ENCODE results near the gene IFITM1.
"Not testable (repeated sequence)": the region's sequence is repeated elsewhere in the genome, so short reads cannot be mapped to it uniquely, and the experiment has no call there.

Gene IFITM1

DNA sequence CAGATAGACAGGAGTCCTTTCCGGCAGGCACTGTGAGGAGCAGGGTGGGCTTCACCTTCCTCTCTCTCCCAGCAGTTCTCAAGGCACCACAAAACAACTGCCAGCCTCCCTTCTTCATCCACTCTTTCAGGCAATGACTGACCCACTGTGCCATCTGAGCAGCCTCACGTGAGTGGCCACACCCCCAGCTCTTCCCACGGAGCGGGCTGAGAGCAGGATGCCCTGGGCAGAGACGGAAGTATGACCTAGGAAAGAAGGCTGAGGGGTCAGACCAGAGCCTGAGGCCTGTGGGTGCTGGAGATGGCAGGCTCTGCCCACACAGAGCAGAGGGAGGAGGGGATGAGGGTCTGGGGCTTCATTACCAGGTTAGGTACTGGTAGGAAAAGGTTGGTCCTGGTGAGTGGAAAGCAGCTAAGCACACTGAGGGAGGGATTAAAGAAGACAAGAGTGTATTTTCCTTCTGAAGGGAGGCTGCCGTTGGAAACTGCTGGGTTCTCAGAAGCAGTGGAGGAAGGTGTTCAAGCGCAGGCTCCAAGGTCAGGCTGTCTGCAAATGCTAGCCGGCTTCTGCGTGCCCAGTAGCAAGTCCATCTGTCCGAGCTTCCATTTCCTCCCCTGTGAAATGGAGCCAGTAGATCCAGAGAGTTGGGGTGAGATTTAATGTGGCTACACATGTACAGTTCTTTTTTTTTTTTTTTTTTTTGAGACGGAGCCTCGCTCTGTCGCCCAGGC is 31.0 kb upstream of the IFITM1 start:
- DNase-seq (ENCODE audit: low read depth) = no peak

DNA sequence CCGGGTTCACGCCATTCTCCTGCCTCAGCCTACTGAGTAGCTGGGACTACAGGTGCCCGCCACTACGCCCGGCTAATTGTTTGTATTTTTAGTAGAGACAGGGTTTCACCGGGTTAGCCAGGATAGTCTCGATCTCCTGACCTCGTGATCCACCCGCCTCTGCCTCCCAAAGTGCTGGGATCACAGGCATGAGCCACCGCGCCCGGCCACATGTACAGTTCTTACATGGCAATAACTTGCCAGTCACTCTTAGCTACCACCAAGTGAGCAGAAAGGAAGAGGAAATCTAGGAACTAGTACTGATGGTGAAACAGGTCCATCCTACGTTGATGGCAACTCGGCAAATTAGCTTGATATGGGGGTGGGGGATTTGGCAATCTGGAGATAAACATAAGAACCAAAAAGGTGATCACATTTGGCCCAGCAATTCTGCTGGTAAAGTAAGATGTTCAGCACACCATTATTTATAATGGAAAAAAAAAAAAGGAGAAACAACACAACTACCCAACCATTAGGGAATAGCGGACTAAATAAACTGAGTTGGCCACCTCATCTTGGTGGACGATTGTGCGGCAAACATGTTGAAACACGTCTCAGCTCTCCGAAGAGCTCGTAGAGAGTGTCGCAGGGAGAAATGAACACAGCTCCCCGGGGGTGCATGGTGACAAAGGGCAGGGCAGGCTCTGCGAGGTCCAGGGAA is 30.3 kb upstream of the IFITM1 start:
- DNase-seq (ENCODE audit: low read depth) = no peak

DNA sequence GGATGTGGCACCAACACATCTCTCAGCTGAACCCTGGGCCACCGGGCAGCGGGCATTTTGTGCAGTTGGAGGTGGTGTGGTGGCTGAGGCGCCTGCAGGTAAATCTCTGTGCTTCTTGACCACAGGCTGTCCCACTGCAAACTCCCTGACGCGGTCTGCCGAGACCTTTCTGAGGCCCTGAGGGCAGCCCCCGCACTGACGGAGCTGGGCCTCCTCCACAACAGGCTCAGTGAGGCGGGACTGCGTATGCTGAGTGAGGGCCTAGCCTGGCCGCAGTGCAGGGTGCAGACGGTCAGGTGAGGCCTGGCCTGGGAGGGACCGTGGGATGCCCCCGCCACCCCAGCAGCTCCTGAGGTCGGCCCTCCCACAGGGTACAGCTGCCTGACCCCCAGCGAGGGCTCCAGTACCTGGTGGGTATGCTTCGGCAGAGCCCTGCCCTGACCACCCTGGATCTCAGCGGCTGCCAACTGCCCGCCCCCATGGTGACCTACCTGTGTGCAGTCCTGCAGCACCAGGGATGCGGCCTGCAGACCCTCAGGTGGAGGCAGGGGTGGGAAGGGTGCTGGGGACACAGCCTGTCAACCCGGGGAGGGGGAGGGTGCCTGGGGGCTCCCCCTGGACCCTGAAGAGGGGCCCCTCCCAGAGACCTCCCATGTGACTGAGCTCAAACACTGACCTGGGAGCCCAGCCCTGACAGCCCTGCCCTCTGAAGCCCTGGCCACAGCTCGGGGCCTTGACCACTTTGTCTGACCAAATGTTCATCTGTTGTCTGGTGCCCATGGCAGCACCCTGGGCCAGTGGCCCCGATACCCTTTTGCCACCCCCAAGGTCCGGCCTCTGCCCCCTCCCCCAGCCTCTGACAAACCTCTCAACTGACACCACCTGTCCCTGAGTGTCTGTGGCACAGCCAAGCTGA is 29.5 kb upstream of the IFITM1 start:
- no peak for DNase-seq (ENCODE audit: low read depth)

DNA sequence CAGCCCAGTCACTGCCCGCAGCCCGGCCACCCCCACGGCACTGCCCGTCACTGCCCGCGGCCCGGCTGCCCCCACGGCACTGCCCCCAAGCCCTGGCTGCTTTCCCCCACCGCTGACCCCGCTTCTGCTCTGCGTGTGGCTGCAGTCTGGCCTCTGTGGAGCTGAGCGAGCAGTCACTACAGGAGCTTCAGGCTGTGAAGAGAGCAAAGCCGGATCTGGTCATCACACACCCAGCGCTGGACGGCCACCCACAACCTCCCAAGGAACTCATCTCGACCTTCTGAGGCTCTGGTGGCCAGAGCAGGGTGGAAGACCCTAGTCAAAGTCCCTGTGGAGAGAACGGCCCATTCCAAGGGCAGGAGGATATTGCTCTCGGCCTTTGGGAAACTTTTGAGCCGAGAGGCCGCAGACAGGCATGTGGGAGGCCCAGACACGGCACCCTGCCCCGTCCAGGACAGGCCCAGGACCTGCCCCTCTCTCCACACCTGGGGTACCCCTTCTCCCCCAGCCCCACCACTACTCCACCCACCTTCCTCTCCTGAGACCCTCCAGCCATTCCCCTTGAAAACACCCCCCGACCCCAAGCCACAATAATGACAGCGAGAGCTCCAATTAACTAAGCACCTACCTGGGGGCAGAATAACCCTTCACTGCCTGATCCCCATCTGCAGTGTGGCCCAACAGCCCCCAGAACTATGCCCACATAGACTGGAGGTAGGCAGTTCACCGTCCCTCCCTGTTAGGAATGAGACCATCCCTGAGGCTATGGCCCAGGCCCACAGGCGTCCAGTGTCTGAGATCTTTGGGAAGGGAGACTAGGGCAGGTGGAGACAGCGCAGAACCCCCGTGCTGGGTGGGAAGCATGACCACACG is 28.6 kb upstream of the IFITM1 start:
- no peak for DNase-seq (ENCODE audit: low read depth)

DNA sequence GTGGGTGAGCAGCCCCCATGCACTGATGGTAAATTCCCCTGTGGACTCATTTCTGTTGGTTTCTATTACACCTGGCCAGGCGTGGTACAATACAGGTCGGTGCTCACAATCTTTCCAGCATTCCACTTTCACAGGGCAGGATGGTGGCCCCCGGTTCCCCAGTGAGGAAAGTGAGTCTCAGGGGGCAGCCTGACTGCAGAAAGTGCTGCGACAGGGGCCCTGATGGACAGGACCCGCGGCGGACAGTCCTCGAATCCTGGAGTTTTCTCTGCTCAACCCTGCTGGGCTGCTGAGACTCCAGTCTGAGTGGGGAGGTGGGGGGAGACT is 28.0 kb upstream of the IFITM1 start:
- DNase-seq (ENCODE audit: low read depth) = no peak

DNA sequence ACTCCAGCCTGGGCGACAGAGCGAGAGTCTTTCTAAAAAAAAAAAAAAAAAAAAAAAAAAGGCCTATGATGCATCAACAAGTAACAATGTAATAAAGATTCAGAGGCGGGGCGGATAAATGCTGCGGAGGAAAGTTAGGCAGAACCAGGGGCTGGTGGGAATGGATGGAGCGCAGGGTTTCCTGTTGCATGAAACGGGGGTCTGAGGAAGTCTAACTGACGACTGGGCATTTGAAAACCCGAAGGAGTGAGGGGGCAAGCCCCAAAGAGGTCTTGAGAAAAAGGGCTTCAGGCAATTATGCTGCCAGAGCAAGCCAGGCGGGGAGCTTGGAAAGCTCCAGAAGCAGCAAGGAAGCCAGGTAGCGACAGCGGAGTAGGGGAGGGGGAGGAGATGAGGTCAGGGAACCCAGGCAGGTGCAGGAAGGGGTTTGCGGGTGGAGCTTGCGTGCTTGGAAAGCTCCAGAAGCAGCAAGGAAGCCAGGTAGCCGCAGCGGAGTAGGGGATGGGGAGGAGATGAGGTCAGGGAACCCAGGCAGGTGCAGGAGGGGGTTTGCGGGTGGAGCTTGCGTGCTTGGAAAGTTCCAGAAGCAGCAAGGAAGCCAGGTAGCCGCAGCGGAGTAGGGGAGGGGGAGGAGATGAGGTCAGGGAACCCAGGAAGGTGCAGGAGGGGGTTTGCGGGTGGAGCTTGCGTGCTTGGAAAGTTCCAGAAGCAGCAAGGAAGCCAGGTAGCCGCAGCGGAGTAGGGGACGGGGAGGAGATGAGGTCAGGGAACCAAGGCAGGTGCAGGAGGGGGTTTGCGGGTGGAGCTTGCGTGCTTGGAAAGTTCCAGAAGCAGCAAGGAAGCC is 26.6 kb upstream of the IFITM1 start:
- not testable (repeated sequence) for DNase-seq (ENCODE audit: low read depth)

DNA sequence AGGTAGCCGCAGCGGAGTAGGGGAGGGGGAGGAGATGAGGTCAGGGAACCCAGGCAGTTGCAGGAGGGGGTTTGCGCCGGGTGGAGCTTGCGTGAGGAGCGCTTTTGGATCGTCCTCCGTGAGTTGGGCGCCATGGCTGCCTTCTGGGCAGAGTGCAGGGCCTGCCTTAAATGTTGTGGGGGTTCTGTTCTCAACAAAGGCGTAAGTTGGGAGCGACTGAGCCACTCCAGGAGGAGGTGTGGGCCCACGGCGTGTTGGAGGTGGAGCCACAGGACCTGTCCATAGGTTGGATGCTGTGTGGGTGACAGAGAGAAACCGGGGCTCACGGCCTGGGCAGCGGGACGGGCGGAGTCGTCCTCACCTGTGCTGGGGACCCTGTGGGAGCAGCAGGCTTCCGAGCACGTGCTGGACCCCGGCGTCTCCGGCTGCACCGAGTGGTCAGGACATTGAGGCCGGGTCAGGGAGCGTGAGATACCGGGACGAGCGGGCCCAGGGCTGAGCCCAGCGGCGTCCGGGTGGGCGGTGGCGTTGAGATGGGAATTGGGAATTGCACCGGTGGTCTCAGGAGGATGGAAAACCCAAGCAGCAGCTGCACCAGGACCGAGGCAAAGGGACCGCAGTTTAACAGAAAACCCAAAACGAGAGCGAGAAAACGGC is 25.9 kb upstream of the IFITM1 start:
- DNase-seq (ENCODE audit: low read depth) = no peak

DNA sequence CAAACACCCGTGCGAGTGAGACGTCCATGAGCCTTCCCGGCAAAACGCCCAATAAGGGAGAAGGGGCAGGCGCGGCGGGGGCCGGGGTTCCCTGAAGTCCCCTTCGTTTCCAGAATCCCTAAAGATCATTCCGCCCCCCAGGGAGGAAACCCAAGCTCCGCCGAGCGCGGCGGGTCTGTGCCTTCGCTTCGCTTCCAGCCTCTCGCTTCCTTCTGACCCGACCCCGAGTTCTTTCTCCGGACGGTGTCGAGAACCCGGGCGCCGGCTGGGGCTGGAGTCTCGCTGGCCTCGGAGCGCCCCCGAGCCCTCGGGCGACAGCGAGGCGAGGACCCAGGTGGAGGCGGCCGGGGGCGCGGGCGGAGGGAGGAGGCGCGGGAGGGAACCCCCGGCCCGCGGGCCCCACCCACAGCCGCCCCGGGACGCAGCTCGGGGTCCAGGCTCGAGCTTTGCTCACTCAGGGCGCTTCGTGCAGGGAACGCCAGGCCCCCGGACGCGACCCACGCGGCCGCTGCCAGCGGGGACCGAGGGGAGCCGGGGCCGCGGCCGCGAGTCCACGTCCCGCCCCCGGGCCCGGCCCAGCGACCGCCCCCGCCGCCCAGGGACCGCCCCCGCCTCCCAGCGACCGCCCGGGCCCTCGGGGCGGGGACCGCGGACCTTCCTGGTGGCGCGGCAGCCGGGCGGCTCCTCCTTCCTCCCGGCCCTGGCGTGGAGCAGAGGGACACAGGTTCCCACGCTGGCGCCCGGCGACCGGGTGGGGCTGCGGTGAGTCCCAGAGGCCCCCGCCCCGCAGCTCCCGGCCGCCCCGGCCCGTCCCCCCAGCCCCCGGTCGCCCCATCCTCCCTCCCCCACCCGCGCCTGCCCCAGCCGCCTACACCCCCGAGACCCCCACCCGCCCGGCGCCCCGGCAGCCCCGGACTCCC is 25.1 kb upstream of the IFITM1 start, which contains the start of gene PGGHG:
TSS of gene PGGHG (plus strand) at position 649 of the 920 bp plus-strand sequence. CDS start 691 bp downstream, outside the sequence.
- no peak for DNase-seq (ENCODE audit: low read depth)

DNA sequence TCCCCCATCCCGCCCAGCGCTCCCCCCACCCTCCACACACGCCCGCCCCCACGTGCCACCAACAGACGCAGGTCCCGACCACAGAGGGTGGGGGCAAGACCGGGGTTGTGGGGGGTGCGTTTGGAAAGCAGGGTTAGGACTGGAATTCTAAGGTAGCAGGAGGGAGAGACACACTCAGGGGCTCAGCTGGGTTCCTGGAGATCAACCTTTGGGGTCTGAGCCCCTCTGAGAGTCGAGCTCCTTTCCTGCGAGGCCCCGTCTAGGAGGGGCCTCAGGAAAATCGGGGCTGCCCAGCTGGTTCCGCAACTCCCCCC is 24.5 kb upstream of the IFITM1 start:
- DNase-seq (ENCODE audit: low read depth) = no peak

DNA sequence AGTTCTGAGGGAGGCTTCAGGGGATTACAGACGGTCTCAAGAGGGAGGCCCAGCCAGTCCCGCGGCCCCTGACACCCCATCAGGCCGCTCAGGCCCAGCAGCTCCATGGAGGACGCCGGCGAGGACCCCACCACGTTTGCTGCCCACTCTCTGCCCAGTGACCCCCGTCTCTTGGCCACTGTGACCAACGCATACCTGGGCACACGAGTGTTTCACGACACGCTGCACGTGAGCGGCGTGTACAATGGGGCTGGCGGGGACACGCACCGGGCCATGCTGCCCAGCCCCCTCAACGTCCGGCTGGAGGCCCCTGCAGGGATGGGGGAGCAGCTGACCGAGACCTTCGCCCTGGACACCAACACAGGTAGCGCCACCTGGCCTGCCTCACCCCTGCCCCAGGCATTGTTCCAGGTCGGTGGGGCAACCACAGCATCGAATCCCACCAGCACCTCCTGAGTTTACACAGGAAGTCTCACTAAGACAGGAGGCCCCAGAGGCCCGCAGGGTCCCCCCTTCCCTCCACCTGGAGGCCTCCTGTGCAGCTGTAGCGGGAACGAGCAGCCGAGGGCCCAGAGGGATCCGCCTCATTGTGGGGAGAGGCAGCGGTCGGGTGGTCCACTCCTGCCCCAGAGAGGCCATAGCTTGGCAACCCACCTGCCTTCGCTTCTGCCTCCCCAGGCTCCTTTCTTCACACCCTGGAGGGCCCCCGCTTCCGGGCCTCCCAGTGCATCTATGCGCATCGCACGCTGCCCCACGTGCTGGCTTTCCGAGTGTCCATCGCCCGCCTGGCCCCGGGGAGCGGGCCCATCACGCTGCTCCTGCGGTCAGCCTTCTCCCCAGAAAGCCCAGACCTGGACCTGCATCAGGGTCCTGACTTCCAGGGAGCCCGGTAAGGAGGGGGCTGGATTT is 23.9 kb upstream of the IFITM1 start:
- no peak for DNase-seq (ENCODE audit: low read depth)

DNA sequence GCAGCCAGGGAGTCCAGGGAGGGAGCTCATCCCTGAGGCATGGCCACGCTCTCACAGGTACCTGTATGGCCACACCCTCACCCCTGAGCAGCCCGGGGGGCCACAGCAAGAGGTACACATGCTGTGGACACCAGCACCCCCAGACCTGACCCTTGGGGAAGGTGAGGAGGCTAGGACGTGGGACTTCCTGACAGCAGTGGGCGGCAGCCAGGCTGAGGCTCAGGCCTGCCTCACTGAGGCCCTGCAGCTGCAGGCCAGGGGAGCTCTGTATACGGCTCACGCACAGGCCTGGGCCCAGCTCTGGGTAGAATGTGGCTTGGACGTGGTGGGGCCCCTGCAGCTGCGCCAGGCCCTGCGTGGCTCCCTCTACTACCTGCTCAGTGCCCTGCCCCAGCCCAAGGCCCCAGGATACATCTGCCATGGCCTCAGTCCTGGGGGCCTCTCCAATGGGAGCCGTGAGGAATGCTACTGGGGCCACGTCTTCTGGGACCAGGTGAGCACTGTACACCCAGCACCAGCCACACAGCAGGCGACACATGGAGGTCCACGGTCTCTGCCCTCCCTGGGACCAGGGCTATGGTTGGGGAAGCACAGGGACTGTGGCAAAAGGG is 23.1 kb upstream of the IFITM1 start:
- DNase-seq (ENCODE audit: low read depth) = no peak

DNA sequence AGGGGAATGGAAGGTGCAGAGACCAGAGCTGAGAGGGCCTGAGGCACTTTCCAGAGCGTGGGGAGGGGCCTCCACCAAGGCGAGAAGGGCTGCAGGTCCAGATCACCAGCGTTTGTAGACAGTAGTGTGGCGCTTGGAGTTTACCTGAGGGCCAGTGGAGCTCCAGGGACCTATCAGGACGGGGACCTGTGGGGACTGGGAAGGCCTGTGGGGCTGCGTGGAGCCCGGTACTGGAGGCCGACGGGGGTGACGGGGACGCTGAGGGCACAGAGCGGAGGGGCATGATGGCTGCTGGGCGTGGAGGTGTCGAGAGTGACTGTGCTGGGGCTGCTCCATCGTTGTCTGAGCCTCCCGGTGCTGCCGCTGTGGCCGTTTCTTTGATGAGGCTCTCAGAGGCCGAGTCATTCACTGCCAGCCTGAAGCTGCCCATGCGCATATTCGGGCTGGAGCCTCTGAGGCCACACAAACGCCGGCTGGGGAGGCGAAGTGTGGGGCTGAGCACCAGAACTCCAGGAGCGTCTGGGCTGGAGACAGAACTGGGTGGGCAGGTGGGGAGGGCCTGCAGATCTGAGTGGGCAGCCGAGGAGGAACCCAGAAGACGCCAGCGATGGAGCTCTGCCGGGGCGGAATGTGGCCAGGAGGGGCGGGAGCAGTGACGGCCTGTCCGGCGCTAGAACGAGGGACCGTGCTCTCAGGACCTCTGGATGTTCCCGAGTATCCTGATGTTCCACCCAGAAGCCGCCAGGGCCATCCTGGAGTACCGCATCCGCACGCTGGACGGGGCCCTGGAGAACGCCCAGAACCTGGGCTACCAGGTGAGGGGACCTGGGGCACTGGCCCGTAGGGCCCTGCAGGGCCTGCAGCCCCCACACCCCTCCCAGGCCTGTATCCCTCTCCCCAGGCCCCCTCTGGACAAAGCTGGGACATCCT is 22.3 kb upstream of the IFITM1 start:
- DNase-seq (ENCODE audit: low read depth) = no peak

DNA sequence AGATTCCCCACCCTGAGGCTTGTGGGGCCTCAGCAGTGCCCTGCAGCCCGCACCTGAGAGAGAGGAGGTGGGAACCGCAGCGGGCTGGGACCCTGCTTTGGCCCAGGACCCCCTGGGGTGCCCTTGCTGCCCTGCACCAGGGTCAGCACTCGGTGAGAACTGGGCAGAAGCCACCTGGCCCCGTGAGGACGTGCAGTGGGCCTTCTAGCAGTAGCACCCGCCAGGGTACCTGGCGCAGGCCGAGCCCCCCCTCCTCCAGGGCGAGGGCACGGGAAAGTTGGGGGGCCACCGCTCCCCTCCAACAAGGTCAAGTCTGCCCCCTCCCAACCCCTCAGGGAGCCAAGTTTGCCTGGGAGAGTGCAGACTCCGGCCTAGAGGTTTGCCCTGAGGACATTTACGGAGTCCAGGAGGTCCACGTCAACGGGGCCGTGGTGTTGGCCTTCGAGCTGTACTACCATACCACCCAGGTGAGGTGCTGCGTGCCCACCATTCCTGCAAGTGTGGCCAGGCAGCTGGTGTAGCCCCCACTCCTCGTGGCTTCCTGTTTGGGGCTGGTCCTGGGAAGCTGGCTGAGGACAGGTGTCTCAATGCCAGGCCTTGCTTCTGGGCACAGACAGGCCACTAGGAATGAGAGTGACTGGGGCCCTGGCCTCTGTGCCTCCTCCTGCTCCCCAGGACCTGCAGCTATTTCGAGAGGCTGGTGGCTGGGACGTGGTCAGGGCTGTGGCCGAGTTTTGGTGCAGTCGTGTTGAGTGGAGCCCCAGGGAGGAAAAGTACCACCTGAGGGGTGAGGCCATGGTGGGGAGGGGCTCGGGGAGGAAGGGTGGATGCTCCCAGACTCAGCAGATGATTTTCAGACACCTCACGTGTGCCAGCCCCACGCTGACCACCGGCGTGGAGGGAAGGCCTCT is 21.4 kb upstream of the IFITM1 start:
- no peak for DNase-seq (ENCODE audit: low read depth)

DNA sequence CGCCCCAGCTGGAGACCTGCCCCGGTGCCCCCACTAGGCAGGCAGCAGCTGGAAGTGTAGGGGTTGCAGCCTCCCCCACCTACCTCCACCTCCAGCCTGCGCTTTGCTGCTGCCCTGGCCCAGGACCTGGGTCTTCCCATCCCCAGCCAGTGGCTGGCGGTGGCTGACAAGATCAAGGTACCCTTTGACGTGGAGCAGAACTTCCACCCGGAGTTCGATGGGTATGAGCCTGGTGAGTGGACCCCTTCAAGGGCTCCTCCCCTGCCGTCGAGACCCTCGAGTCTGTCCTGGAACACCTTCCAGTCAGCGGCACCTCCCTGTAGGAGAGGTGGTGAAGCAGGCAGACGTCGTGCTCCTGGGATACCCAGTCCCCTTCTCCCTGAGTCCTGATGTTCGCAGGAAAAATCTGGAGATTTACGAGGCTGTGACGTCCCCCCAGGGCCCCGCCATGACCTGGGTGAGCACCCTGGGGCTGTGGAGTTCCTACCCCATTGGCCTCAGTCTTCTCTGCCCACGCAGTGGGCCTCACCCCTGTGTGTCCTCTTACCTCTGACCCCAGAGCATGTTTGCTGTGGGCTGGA is 20.5 kb upstream of the IFITM1 start:
- no peak for DNase-seq (ENCODE audit: low read depth)

All from iris pigment epithelial cell (primary cell).